ENCODE data around the gene NR2C1.
A peak's percentile ranks its signal among the peaks of the same experiment; 100 is the strongest.
"Not testable (repeated sequence)": the region's sequence is repeated elsewhere in the genome, so short reads cannot be mapped to it uniquely, and the experiment has no call there.

The NR2C1 gene

DNA sequence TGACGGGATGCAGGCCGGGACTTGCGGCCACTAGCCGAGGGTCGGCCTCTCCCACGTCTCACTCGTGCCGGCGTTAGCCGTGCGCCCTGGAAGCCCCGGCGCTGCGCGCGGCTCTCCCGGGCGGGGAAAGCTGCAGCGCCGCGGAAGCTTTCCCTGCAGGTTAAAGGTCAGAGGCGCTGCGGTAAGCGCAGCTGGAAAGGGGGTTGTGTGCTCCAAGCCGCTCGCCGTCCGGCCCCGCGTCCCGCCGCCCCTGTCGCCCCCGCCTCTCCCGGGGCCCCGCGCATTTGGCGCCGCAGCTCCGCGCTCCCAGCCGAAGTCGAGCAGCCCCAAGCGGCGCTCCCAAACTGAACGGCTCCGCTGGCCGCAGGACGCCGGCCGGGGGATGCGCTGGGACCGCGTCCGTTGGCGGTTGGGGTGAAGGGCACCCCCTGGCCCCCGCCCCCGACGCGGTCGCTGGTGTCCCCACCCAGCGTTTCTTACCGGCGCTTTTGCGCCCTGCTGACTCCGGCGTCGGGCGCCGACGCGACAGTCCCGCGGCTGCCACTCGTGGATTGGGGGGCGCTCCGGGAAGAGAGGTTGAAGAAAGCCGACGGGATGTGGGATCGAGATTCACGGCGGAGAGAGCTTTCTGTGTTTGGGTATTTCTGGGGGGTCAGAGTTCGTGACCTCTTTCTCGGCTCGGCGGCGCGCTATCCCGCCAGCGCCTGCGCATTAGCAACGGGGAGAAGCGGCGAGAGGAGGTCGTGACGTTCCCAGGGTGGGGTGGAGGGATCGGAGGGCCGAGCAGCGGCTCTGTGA, at the start of gene NR2C1:
NR2C1 (minus strand) TSS at position 719 of the 798 bp plus-strand sequence. CDS start 6,234 bp downstream, outside the sequence.
- peak; percentile 79 to 90 for DNase-seq

DNA sequence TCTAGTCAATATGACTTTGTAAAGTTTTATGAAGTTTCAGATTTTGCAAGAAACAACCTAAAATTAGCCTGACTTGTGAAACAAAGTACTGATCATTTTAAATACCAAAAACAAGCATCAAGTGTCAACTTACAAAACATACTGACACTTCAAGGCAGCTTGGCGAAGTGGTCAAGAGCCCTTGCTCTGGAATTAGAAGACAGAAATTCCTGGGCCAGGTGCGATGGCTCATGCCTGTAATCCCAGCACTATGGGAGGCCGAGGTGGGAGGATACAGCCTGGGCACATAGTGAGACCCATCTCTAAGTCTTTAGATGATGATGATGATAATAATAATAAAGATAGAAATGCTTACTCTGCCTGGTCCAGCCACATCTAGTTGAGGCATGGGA, 45.4 kb upstream of the NR2C1 start:
- DNase-seq: no peak

DNA sequence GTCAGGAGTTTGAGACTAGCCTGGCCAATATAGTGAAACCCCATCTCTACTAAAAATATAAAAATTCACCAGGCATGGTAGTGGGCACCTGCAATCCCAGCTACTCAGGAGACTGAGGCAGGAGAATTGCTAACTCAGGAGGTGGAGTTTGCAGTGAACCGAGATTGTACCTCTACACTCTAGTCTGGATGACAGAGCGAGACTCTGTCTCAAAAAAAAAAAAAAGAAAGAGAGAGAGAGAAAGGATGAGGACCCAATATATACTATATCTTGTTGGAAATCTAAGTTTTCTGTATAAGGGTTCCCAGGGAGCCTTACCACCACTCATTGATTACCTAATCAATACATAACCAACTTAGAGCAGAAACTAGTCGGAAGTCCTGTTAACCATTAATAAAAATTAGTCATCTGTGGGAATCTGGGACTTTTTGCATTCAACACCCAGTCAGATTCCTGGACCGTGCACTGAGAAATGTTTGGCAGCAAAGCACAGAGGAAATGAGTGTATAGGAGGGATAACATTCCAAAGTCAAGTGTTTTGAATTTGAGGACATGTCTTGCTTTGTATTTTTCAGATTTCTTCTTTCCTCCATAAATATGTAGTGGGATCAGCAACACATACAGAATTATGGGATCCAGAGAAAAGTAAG, 44.8 kb upstream of the NR2C1 start:
- DNase-seq: no peak

DNA sequence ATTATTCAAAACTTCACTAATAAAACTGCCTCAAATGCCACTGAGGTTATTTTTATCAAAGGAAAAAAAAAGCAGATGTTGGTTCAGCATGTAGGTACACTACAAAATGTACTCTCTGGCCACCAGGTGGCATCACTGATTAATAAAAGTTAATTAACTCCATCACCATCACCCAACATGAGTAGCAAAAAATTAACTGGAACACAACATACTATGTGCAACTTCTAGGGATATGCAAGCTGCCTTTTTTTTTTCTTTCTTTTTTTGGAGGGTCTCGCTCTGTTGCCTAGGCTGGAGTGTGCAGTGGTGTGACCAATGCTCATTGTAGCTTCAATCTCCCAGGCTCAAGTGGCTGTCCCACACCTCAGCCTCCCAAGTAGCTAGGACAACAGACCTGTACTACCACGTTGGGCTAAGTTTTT, 43.8 kb upstream of the NR2C1 start:
- DNase-seq: peak; percentile 1 to 15

DNA sequence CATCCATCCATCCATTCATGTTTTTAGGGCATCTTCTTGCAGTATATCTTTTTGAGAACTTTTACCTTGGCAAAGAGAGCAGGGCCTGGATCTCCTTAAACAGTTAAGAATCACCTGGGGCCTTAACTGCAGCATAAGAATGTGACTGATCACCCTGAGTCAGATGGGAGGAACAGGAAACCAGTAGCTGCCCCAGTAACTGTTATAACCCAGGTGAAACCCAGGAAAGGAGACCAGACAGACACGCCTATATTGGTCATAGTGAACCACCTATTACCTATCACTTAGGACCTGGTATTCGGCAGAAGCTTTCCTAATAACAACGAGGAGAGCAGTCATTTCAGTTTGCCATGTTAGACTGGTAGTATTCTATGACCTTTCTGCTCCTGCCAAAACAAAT, 43.4 kb upstream of the NR2C1 start:
- no peak for DNase-seq

DNA sequence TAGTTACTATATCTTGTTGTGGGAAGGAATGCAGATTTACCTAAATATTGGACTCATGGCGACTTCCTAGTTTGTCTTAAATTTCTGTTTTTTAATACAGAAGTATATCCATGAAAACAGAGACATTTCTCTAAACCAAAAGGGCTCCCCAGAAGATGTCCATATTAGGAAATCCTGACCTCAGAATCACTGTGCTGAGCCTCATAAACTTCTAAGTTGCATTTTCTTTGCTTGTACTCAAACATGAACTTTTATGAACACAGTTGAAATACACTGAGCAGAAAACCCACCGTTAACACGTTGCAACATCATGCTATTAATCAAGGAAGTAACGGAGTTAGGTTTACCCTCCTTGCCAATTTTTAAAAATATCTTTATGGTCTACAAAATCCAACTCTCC, 42.9 kb upstream of the NR2C1 start:
- DNase-seq: no peak

DNA sequence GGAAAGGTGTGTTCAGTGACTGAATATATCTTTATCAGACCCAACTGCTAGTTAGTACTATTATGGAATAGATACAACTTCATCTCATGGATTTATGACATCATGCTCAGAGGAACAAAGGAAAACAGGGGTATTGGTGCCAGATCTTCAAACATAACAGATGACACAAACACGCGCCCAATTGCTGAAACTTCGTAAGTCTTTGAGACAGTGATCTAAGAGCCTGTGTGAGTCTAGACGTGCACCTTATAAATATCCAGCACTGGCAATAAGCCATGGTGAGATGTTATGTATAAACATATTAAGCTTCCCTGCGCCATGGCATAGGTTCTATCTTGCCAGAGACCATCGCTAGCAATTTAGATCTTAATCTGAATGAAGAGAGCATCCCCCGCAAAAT, 42.2 kb upstream of the NR2C1 start:
- DNase-seq: no peak

DNA sequence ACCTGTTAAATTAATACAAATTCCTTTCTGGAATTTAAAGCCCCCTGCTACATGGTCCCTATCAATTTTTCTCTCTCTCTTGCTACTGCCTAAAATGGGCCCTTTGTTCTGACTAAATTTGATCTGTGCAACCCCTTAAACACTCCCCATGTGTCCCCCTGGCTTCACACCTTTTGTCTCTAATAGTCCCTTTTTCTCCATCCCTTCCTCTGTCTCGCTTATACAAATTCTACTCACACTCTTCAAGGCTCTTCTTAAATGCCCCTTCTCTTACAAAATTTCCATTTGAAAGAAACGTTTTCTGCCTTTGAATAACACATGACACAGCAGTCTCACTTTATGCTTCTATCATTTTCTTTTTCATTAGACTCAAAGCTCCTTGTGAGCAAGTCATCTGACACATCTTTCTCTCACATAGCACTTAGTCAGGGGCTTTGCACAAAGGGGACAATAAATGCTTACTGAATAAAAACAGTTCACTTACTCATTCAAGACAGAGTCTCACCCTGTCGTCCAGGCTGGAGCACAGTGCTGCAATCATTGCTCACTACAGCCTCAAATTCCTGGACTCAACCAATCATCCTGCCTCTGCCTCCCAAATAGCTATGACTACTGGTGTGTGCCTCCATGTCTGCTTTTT, 41.5 kb upstream of the NR2C1 start:
- no peak for DNase-seq

DNA sequence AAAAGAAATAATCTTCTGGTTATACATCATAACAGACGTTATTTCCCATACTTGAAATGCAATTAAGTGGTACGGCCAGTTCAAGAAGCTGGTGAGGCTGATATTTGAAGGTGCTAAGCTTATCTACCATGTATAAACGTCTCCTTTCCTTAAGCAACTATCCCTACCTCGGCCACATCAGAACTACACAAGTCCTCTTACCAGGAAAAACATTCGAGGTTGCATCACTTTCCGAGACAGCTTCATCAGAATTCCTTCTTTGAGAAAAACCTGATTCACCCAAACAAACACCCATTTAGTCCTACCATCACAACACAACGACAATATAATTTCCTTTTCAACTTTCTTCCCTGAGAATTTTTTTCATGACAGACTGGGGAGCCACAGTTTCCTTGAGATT, 33.9 kb upstream of the NR2C1 start:
- DNase-seq: no peak

DNA sequence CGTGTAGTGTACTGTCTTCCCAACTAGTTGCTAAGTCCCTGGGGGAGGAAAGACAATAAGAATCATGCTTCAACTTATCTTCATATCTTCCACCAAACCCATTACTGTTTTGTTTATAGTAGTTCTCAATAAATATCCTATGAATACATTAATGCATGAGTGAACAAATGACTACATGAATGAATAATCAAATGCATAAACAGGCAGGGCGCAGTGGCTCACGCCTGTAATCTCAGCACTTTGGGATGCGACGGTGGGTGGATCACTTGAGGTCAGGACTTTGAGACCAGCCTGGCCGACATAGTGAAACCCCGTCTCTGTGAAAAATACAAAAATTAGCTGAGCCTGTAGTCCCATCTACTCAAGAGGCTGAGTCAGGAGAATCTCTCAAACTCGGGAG, 32.1 kb upstream of the NR2C1 start:
- DNase-seq: no peak

DNA sequence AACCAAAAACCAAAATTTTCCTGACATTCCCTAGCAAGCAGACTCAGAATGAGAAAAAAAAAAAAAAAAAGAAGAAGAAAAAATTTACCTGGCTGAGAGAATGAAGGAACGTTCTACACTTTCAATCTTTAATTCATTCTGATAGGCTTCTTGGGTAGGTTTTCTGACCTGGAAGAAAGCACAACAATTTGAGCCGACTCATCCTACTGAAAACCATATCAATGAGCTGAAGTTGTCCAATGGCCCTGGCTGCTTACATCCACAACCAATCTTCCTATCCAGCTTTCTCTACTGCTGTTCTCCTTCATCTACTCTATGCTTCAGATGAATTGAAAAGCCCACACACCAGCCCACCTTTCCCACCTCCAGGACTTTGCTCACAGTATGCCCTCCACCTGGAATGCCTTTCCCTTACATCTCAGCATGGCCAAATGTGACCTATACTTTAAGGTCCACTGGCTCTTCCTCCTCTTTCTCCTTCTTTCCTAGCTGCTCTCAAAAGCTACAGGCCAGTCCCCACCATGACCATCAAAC, 31.6 kb upstream of the NR2C1 start:
- no peak for DNase-seq

DNA sequence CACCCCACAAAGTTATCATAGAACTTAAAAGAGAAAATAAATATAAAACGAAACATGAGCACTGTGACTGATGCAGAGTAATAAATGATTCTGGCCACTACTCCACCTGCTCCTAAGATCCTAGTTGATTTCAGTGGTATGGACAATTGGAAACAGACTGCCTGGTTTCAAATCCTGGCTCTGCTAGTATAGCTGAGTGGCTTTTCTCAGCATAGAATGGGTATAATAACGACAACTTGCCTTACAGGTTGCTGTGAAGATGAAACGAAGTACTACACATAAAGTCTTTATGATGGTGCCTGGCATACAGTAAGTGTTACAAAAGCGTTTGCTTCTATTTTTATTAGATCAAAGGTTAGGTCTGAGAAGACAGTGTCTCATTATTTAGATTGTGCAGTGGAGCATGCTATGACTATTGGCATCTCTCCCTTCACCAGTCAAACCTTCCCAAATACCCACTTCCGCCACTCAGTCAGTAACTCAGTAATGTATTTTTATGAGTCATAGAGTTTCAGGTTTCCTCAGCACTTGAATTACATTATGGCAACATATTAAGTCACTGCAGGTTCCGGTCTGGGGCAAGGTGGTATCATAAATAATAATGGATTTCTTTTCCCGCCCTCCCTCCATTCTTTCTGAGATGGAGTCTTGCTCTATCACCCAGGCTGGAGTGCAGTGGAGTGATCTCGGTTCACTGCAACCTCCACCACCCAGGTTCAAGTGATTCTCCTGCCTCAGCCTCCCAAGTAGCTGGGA, 29.7 kb upstream of the NR2C1 start:
- peak; percentile 41 to 71 for DNase-seq

DNA sequence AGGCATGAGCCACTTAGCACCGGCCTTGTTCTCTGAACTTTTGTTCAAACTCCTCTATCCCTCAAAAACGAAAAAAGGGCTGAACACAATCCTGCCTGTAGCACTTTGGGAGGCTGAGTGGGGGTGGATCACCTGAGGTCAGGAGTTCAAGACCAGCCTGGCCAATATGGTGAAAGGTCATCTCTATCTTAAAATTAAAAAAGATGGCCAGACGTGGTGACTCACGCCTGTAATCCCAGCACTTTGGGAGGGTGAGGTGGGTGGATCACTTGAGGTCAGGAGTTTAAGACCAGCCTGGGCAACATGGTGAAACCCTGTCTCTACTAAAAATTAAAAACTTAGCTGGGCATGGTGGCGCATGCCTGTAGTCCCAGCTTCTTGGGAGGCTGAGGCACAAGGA, 28.5 kb upstream of the NR2C1 start:
- DNase-seq: not testable (repeated sequence)

DNA sequence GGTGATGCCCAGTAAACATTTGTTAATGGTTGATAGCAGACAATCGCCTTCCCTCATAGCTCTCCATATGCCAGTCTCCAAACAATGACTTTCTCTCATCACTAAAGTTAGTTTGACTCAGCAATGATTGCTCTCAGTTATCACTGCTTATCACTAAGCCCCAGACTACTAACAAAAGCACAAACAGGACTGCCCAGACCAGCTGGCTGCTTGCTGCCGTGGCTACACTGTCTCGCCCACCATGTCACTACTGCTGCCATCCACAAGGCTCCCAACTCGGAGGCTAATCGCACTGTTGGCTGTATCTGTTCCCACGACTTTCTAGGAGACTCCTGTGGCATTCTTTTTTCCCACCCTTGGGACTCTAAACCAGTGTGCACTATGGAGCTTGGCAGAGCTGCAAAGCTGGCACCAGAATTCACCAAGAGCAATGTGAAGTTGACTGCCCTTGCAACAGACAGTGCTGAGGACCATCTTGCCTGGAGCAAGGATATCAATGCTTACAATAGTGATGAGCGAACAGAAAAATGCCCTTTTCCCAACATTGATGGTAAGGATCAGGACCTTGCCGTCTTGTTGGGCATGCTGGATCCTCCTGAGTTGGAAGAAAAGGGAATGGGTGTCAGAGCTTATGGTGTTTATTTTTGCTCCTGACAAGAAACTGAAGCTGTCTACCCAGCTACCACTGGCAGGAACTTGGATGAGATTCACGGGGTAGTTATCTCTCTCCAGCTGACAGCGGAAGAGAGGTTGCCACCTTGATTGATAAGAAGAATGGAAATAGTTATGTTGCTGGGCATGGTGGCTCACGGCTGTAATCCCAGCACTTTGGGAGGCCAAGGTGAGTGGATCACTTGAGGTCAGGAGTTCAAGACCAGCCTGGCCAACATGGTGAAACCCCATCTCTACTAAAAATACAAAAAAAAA, 27.1 kb upstream of the NR2C1 start:
- DNase-seq: no peak

DNA sequence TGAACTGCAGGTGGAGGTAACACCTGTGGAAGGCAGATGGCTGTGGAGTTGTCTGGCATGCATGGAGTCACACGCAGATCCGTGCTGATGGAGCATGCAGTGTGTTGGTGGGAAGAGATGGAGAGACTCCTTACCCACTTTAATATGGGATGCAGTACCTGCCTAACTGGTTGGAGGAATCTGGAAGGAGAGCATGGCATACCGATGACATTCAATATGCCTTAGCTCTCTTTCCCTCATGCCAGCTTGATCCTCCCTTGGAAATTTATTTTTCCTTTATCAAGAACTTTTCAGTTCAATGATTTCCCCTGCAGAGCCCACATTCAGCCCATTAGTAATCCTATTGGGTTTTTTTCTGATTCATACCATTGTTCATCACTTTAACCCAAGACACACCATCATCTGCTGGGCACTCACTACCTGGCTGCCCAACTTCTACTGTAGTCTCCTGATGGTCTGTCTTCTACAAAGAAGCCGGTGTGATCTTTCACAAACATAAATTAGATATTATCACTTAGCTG, 25.9 kb upstream of the NR2C1 start:
- no peak for DNase-seq

DNA sequence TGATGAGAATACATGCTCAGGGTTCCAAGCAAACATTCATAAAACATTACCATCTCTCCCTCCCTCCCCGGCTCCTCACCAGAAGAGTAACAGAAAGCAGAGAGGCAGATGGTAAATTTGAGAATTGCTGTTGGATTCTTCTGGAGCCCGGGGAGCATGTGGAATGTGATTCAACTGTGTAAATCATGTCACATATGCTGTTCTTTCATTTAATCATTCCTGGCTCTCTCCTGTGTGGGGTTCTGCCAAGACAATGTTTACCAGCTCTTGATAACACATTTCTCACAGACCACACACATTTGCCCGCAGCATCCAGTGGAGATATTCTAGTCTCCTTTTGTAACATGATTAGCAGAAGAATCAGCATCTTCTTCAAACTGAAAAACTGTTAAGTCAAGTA, 23.4 kb upstream of the NR2C1 start:
- DNase-seq: no peak

DNA sequence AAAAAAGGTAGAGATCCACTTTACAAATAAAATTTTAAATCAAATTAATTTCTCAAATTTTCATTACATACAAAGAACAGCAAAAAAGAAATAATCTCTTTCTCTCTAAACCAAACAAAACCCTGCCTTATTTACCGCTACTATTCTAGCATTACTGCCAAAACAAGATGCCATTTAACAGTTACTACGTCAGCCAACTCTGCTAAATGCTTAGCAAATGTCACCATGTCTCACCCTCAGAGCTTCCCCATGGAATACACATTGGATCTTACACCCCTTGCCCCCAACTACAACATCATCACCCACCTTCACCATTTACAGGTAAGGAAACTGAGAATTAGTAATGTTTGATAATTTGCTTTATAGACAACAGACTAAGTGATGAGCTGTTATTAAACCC, 23.0 kb upstream of the NR2C1 start:
- no peak for DNase-seq

DNA sequence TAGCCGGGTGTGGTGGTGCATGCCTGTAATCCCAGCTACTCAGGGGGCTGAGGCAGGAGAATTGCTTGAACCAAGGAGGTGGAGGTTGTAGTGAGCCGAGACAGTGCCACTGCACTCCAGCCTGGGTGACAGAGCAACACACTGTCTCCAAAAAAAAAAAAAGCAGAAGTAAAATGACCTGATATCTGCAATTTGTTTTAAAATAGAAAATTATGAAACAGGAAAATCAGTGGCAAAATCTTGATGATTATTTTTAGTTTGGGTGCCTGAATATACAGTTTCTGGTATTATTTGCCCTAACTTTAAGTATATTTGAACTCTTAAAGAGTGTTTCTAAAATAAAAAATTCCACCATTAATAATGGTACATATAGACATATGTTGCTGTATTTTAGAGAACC, 22.4 kb upstream of the NR2C1 start:
- not testable (repeated sequence) for DNase-seq

DNA sequence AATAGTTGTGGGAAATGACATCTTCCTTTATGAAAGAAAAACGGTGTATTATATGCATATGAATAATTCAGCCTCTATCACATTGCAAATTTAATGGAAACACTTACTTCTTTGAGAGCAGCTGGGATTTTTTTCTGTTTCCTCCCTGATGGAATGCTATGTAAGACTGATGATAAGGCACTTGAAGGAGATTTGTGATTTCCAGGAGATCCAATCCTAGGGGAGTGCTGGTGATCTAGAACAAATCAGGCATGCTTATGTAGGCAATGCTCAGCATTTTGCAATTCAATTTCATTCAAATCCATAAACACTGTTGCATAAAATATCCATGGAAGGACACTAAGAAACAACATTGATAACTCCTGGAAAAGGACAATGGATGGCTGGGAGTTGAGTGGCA, 16.0 kb upstream of the NR2C1 start:
- DNase-seq: no peak

DNA sequence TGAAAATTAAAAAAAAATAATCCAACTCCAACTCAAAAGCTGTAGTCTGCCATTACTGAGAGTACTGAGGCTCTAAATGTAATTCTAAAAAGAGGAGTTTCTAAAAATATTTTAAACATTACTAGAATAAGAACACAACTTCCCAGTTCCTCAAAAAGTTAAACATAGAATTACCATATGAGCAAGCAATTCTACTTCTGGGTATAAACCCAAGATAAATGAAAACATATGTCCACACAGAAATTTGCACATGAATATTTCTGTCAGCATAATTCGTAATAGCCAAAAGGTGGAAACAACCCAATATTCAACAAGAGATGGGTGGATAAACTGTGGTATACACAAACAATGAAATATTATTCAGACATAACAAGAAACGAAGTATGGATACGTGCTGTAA, 15.0 kb upstream of the NR2C1 start:
- no peak for DNase-seq

DNA sequence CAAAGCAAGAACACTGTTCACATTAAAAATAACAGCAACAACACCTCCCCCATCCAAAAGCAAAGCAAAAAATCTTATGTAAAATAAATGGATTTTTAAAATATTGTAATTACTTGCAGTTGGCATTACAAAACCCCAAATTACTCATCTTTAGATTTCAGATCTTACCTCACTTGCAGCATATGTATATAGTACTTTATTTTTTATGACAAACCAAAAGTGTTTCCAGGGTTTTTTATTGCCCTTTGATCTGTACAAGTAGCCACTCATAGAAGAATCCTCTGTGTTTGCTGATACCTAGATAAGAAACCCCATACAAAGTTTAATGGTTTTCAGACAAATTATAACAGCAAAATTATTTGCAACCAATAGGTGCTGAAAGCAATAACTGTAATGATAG, 12.2 kb upstream of the NR2C1 start:
- no peak for DNase-seq

DNA sequence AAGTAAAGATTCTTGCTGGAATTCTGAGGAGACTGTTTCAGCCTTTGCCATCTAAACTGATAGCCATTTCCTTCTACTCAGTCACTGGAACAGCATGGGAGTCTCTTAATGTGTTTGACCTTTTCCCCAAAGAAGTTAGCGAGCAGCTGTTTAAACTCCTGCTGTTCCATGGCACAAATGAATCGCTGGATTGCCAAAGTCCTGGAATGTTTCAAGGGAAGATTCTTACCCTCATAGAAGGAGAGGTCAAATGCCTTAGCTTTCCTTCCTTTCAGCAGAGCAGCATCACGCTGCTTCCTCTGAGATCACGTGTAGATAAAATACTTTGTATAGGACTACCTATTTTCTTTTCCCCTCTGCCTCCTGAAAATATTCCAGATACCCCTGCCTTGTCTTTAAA, 10.5 kb upstream of the NR2C1 start:
- no peak for DNase-seq
